H9 (cell line): ENCODE measurements around the gene TESK2. TPM values are rescaled to one million over a fixed set of nuclear protein-coding genes. Genes with fewer than 3 reads are reported as not detected.
A peak's percentile ranks its signal among the peaks of the same experiment; 100 is the strongest.

ENCODE experiments used
- DNase-seq: peaks from one replicate; pipeline ENCODE4 v3.0.0-alpha.2; 2017
- H2AFZ ChIP-seq: one replicate; pipeline ENCODE4 v1.6.1; 2013; ENCODE audit warnings: mild to moderate bottlenecking, low read length, control low read depth, moderate library complexity
- H2AK5ac ChIP-seq: 2 replicates; pipeline ENCODE4 v1.6.1; 2013; ENCODE audit warnings: low read length, control low read depth, mixed read lengths; ENCODE audit not compliant: insufficient read length
- H2BK120ac ChIP-seq: one replicate; pipeline ENCODE4 v1.6.1; 2013; ENCODE audit warnings: low read depth, mild to moderate bottlenecking, low read length, control low read depth, inconsistent platforms; ENCODE audit not compliant: poor library complexity, severe bottlenecking
- H2BK12ac ChIP-seq: 2 replicates; pipeline ENCODE4 v1.6.1; 2013; ENCODE audit warnings: low read length, control low read depth, mixed read lengths, low read depth; ENCODE audit not compliant: insufficient read length
- H2BK15ac ChIP-seq: 2 replicates; pipeline ENCODE4 v1.6.1; 2013; ENCODE audit warnings: low read depth, low read length, control low read depth
- H2BK20ac ChIP-seq: one replicate; pipeline ENCODE4 v1.6.1; 2013; ENCODE audit warnings: low read depth, mild to moderate bottlenecking, low read length, control low read depth, inconsistent platforms; ENCODE audit not compliant: poor library complexity, severe bottlenecking
- H2BK5ac ChIP-seq: 2 replicates; pipeline ENCODE4 v1.6.1; 2013; ENCODE audit warnings: low read length, control low read depth, mixed read lengths; ENCODE audit not compliant: insufficient read length
- H3K14ac ChIP-seq: 2 replicates; pipeline ENCODE4 v1.6.1; 2013; ENCODE audit warnings: low read length, control low read depth; ENCODE audit not compliant: insufficient read depth
- H3K18ac ChIP-seq: 2 replicates; pipeline ENCODE4 v1.6.1; 2013; ENCODE audit warnings: low read depth, mild to moderate bottlenecking, mixed read lengths, low read length, control low read depth; ENCODE audit not compliant: insufficient read length
- H3K23ac ChIP-seq: 2 replicates; pipeline ENCODE4 v1.6.1; 2013; ENCODE audit warnings: low read length, control low read depth, mixed read lengths, low read depth; ENCODE audit not compliant: insufficient read length
- H3K23me2 ChIP-seq: 2 replicates; pipeline ENCODE4 v1.6.1; 2013; ENCODE audit warnings: low read depth, mild to moderate bottlenecking, mixed read lengths, low read length, control low read depth; ENCODE audit not compliant: insufficient read length, poor library complexity, severe bottlenecking
- H3K27ac ChIP-seq: 2 replicates; pipeline ENCODE4 v1.5.1; 2013; ENCODE audit warnings: low read length, control low read depth, mixed read lengths, low read depth; ENCODE audit not compliant: insufficient read length
- H3K27me3 ChIP-seq: 2 replicates; pipeline ENCODE4 v1.6.1; 2013; ENCODE audit warnings: low read length, control low read depth, inconsistent platforms; ENCODE audit not compliant: insufficient read depth
- H3K4ac ChIP-seq: 2 replicates; pipeline ENCODE4 v1.6.1; 2013; ENCODE audit warnings: low read depth, mild to moderate bottlenecking, control low read depth, inconsistent platforms, low read length, moderate library complexity
- H3K4me1 ChIP-seq: 2 replicates; pipeline ENCODE4 v1.6.1; 2013; ENCODE audit warnings: low read length, control low read depth, inconsistent platforms; ENCODE audit not compliant: insufficient read depth
- H3K4me2 ChIP-seq: 2 replicates; pipeline ENCODE4 v1.6.1; 2013; ENCODE audit warnings: low read length, control low read depth, mixed read lengths; ENCODE audit not compliant: insufficient read length, insufficient read depth
- H3K56ac ChIP-seq: 2 replicates; pipeline ENCODE4 v1.6.1; 2013; ENCODE audit warnings: low read depth, mild to moderate bottlenecking, mixed read lengths, low read length, control low read depth; ENCODE audit not compliant: insufficient read length
- H3K79me1 ChIP-seq: 2 replicates; pipeline ENCODE4 v1.6.1; 2013; ENCODE audit warnings: low read depth, mild to moderate bottlenecking, moderate library complexity, low read length, control low read depth, inconsistent platforms; ENCODE audit not compliant: insufficient read depth, poor library complexity, severe bottlenecking
- H3K79me2 ChIP-seq: 2 replicates; pipeline ENCODE4 v1.6.1; 2013; ENCODE audit warnings: low read length, control low read depth, inconsistent platforms; ENCODE audit not compliant: insufficient read depth
- H3K9ac ChIP-seq: 2 replicates; pipeline ENCODE4 v1.6.1; 2013; ENCODE audit warnings: low read length, control low read depth, mixed read lengths; ENCODE audit not compliant: insufficient read length; ENCODE audit errors: extremely low read depth
- H3K9me3 ChIP-seq: one replicate; pipeline ENCODE4 v1.6.1; 2013; ENCODE audit warnings: low read depth, low read length, inconsistent platforms; ENCODE audit not compliant: control insufficient read depth
- H3T11ph ChIP-seq: one replicate; pipeline ENCODE4 v1.6.1; 2013; ENCODE audit warnings: mild to moderate bottlenecking, low read length, control low read depth, inconsistent platforms
- H4K20me1 ChIP-seq: one replicate; pipeline ENCODE4 v1.6.1; 2013; ENCODE audit not compliant: control insufficient read depth, insufficient read length, insufficient read depth
- H4K5ac ChIP-seq: 2 replicates; pipeline ENCODE4 v1.6.1; 2013; ENCODE audit warnings: low read depth, mild to moderate bottlenecking, mixed read lengths, low read length, control low read depth; ENCODE audit not compliant: insufficient read length
- H4K8ac ChIP-seq: replicated peaks from 2 replicates; pipeline ENCODE4 v1.6.1; 2013; ENCODE audit warnings: low read length, control low read depth, mixed read lengths, low read depth; ENCODE audit not compliant: insufficient read length
- H4K91ac ChIP-seq: 2 replicates; pipeline ENCODE4 v1.6.1; 2013; ENCODE audit warnings: low read depth, mild to moderate bottlenecking, moderate library complexity, mixed read lengths, low read length, control low read depth; ENCODE audit not compliant: insufficient read length
- H3K27ac Mint-ChIP-seq, 3 experiments: 2 replicates in 2 of 3; 3 replicates in 1 of 3; pipeline ENCODE4 v1.8.0; 2020 to 2021; ENCODE audit warnings: mixed read lengths in 3 of 3, mild to moderate bottlenecking in 1 of 3, moderate library complexity in 1 of 3
- H3K27me3 Mint-ChIP-seq: 2 replicates; pipeline ENCODE4 v1.8.0; 2021; ENCODE audit warnings: low read depth, mild to moderate bottlenecking, moderate library complexity, mixed read lengths
- H3K36me3 Mint-ChIP-seq, 3 experiments: 2 replicates in 2 of 3; 3 replicates in 1 of 3; pipeline ENCODE4 v1.8.0; 2020 to 2021; ENCODE audit warnings: low read depth in 3 of 3, mixed read lengths in 3 of 3; ENCODE audit not compliant: insufficient read depth in 1 of 3
- H3K4me1 Mint-ChIP-seq, 2 experiments: 2 replicates each; pipeline ENCODE4 v1.8.0; 2020; ENCODE audit warnings: mixed read lengths in 2 of 2
- H3K4me3 Mint-ChIP-seq, 2 experiments: 2 replicates in 1 of 2; 3 replicates in 1 of 2; pipeline ENCODE4 v1.8.0; 2020 to 2021; ENCODE audit warnings: mild to moderate bottlenecking in 2 of 2, mixed read lengths in 2 of 2, moderate library complexity in 1 of 2
- H3K9me3 Mint-ChIP-seq, 2 experiments: 2 replicates in 1 of 2; 3 replicates in 1 of 2; pipeline ENCODE4 v1.8.0; 2020; ENCODE audit warnings: mild to moderate bottlenecking in 2 of 2, mixed read lengths in 2 of 2, moderate library complexity in 1 of 2
- WGBS: extraction: QIAGEN DNeasy Blood & Tissue Kit; methylation state at CpG from one replicate; pipeline ENCODE4 v1.1.7; 2013; ENCODE audit warnings: missing lambda C conversion rate, low lambda C conversion rate, mixed read lengths; ENCODE audit not compliant: insufficient read length; ENCODE audit errors: extremely low coverage; 5-methylcytosine and 5-hydroxymethylcytosine counted together
- total RNA-seq: library from RNA; stranded (reverse); gene quantifications from 2 replicates; pipeline ENCODE4 v1.2.1, GENCODE V29; 2021
- TF ChIP-seq, protein P1 (sequence below): fragments of 200-600 bp; sonication (generic); conservative IDR thresholded peaks from 3 replicates; pipeline ENCODE4 v1.8.0; 2021; ENCODE audit warnings: antibody characterized with exemption, mild to moderate bottlenecking

TESK2 gene
- total RNA-seq, 1 experiment from 2014 or later = 7.2 TPM

DNA sequence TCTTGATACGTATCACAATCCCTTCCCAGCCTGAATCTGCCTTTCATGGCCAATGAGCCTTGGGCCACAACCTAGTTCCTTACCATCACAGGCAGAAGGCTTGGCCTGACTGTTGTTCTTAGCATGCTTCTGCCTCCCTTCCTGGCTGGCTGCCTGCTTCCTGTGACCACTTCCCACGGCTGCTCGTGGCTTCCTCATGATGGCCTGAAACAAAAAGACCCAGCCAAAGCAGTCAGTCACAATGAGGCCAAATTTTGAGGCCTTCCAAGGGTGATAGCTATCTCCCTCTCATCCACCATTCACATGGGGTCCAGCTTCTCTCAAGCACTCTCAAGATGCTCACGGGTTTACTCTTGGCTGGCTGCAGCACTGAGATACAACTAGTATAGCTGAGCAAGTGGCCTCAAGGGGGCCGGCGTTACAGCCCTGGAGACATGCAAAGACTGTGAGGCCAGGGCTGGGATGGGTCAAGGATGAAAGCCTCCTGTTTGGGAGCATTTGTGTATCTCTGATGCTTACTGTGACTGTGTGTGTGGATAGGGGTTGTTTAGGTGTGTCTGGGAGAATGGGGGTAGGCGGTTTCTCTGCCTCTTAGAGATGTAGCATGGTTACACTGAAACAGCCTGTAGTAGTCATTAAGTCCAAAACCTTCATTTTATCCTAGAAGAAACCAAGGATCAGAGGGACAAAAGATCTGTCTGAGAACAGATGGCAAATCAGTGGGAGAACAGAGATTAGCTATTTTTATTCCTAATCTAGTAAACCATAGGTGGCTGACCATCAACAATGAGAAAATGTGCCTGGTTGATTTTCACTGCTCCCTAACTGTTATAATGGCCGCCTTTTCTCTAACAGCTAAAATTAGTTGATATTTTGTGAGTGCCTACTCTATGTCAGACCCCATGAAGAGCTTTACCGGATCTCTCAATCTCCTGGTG lies 156.4 kb downstream of the TESK2 start:
- no CpG with 5 or more reads among the region's 9 CpGs for WGBS
- Mint-ChIP-seq H3K4me1 (peaks cover 19 to 34% of the 10 kb centered on the region in 2 experiments), H3K27ac (peak overlapping the region; percentile 49 to 84 (median 65); a peak in 4 of 7 replicates), H3K4me3 (no peak overlapping the region), H3K27me3 (no peaks in the 10 kb centered on the region), H3K36me3 (peaks cover 32 to 62% (median 56%) of the 10 kb centered on the region in 3 experiments), H3K9me3 (0 out of 5 replicates have a peak, but pooled peaks cover 0 to 2% of the 10 kb centered on the region in 2 experiments)
- Histone ChIP-seq H2BK15ac (no peak overlapping the region), H3K18ac (no peak overlapping the region), H3K23ac (no peak overlapping the region), H3K4ac (no peak overlapping the region), H3K56ac (no peak overlapping the region), H3K14ac (no peak overlapping the region), H3K79me2 (no peaks in the 10 kb centered on the region), H4K91ac (no peak overlapping the region), H4K8ac (no peak overlapping the region), H2AFZ (no peak overlapping the region), H3K79me1 (no peaks in the 10 kb centered on the region), H4K5ac (no peak overlapping the region), H2AK5ac (no peak overlapping the region), H3K9me3 (no peaks in the 10 kb centered on the region), H3T11ph (no peak overlapping the region), H2BK5ac (no peak overlapping the region), H3K4me2 (no peak overlapping the region), H2BK12ac (no peak overlapping the region), H3K4me1 (peaks cover under 1% of the 10 kb centered on the region; the same call in 1 of the 2 replicates), H4K20me1 (no peaks in the 10 kb centered on the region), H3K27ac (no peak overlapping the region), H3K9ac (no peak overlapping the region), H3K23me2 (no peaks in the 10 kb centered on the region), H3K27me3 (no peaks in the 10 kb centered on the region), H2BK120ac (no peak overlapping the region), H2BK20ac (no peak overlapping the region)
- TF ChIP-seq, protein P1, sequence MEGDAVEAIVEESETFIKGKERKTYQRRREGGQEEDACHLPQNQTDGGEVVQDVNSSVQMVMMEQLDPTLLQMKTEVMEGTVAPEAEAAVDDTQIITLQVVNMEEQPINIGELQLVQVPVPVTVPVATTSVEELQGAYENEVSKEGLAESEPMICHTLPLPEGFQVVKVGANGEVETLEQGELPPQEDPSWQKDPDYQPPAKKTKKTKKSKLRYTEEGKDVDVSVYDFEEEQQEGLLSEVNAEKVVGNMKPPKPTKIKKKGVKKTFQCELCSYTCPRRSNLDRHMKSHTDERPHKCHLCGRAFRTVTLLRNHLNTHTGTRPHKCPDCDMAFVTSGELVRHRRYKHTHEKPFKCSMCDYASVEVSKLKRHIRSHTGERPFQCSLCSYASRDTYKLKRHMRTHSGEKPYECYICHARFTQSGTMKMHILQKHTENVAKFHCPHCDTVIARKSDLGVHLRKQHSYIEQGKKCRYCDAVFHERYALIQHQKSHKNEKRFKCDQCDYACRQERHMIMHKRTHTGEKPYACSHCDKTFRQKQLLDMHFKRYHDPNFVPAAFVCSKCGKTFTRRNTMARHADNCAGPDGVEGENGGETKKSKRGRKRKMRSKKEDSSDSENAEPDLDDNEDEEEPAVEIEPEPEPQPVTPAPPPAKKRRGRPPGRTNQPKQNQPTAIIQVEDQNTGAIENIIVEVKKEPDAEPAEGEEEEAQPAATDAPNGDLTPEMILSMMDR = peak; percentile 43; the same call in 2 of the 3 replicates
- peak; percentile 56 for DNase-seq
